Stimulated activated naive CD8-positive, alpha-beta T cell treated with anti-CD3 and anti-CD28 coated beads, Interleukin-15, Interleukin-2, amounts not matched to agents 100 ng/mL and 50 ng/mL, for 24 hours (primary cell): ENCODE measurements around the gene ADAM19.

Experiments
- H3K27ac Mint-ChIP-seq: one replicate; pipeline ENCODE4 v1.8.0; 2021; ENCODE audit warnings: mild to moderate bottlenecking, mixed read lengths
- H3K27me3 Mint-ChIP-seq: one replicate; pipeline ENCODE4 v1.8.0; 2021; ENCODE audit warnings: mixed read lengths
- H3K36me3 Mint-ChIP-seq: one replicate; pipeline ENCODE4 v1.8.0; 2021; ENCODE audit warnings: low read depth, mixed read lengths
- H3K4me1 Mint-ChIP-seq: one replicate; pipeline ENCODE4 v1.8.0; 2021; ENCODE audit warnings: low read depth, mixed read lengths
- H3K4me3 Mint-ChIP-seq: one replicate; pipeline ENCODE4 v1.8.0; 2021; ENCODE audit warnings: mild to moderate bottlenecking, mixed read lengths
- H3K9me3 Mint-ChIP-seq: one replicate; pipeline ENCODE4 v1.8.0; 2021; ENCODE audit warnings: mixed read lengths

The ADAM19 gene

GRCh38 chr5:157509093-157509492, 66.5 kb downstream of the ADAM19 start:
- Mint-ChIP-seq H3K36me3 (peaks cover 8% of the 10 kb centered on the region), H3K4me3 (no peak overlapping the region), H3K9me3 (no peaks in the 10 kb centered on the region), H3K4me1 (peaks cover 15% of the 10 kb centered on the region), H3K27me3 (no peaks in the 10 kb centered on the region), H3K27ac (no peak overlapping the region)

- Mint-ChIP-seq H3K4me3 (no peak overlapping the region), H3K4me1 (peaks cover 26% of the 10 kb centered on the region), H3K27ac (no peak overlapping the region), H3K27me3 (no peaks in the 10 kb centered on the region), H3K36me3 (peaks cover 8% of the 10 kb centered on the region), H3K9me3 (no peaks in the 10 kb centered on the region)
Observed at GRCh38 chr5:157506981-157507780, 68.4 kb downstream of the ADAM19 start.

- Mint-ChIP-seq H3K4me3 (no peak overlapping the region), H3K9me3 (no peaks in the 10 kb centered on the region), H3K36me3 (peaks cover 8% of the 10 kb centered on the region)
Observed at GRCh38 chr5:157506066-157506590, 69.4 kb downstream of the ADAM19 start.

GRCh38 chr5:157505496-157505895, 70.1 kb downstream of the ADAM19 start:
- Mint-ChIP-seq H3K36me3 (peaks cover 8% of the 10 kb centered on the region), H3K9me3 (no peaks in the 10 kb centered on the region), H3K27me3 (no peaks in the 10 kb centered on the region), H3K27ac (no peak overlapping the region), H3K4me3 (no peak overlapping the region), H3K4me1 (peaks cover 40% of the 10 kb centered on the region)

More at GRCh38 chr5:157506066-157506590, 69.4 kb downstream of the ADAM19 start:
- Mint-ChIP-seq H3K4me1 (peaks cover 35% of the 10 kb centered on the region), H3K27ac (no peak overlapping the region), H3K27me3 (no peaks in the 10 kb centered on the region)

GRCh38 chr5:157504053-157504452, 71.5 kb downstream of the ADAM19 start:
- Mint-ChIP-seq H3K27ac (no peak overlapping the region), H3K4me1 (peaks cover 38% of the 10 kb centered on the region), H3K27me3 (no peaks in the 10 kb centered on the region), H3K4me3 (no peak overlapping the region), H3K9me3 (no peaks in the 10 kb centered on the region), H3K36me3 (peaks cover 8% of the 10 kb centered on the region)

GRCh38 chr5:157502143-157502647, 73.4 kb downstream of the ADAM19 start:
- Mint-ChIP-seq H3K9me3 (no peaks in the 10 kb centered on the region), H3K4me3 (no peak overlapping the region), H3K27me3 (no peaks in the 10 kb centered on the region), H3K36me3 (peaks cover 8% of the 10 kb centered on the region), H3K4me1 (peaks cover 38% of the 10 kb centered on the region), H3K27ac (no peak overlapping the region)

GRCh38 chr5:157497875-157498611, 77.5 kb downstream of the ADAM19 start:
- Mint-ChIP-seq H3K27ac (no peak overlapping the region), H3K4me1 (peaks cover 30% of the 10 kb centered on the region), H3K9me3 (peaks cover 4% of the 10 kb centered on the region), H3K27me3 (no peaks in the 10 kb centered on the region), H3K4me3 (no peak overlapping the region), H3K36me3 (peaks cover 7% of the 10 kb centered on the region)

- H3K4me1 Mint-ChIP-seq = peaks cover 18% of the 10 kb centered on the region
- H3K9me3 Mint-ChIP-seq = peaks cover 4% of the 10 kb centered on the region
- H3K36me3 Mint-ChIP-seq = peaks cover 7% of the 10 kb centered on the region
- H3K27me3 Mint-ChIP-seq = no peaks in the 10 kb centered on the region
- H3K27ac Mint-ChIP-seq = no peak overlapping the region
- H3K4me3 Mint-ChIP-seq = no peak overlapping the region
Observed at GRCh38 chr5:157496864-157497263, 78.7 kb downstream of the ADAM19 start.

- Mint-ChIP-seq H3K36me3 (peaks cover 10% of the 10 kb centered on the region), H3K4me3 (no peak overlapping the region), H3K27me3 (no peaks in the 10 kb centered on the region), H3K9me3 (peaks cover 4% of the 10 kb centered on the region), H3K27ac (peak overlapping the region; percentile 46), H3K4me1 (peaks cover 8% of the 10 kb centered on the region)
Observed at GRCh38 chr5:157494178-157494832, 81.3 kb downstream of the ADAM19 start.

GRCh38 chr5:157492886-157493285, 82.7 kb downstream of the ADAM19 start:
- Mint-ChIP-seq H3K4me3 (no peak overlapping the region), H3K9me3 (peaks cover 4% of the 10 kb centered on the region), H3K36me3 (peaks cover 15% of the 10 kb centered on the region), H3K4me1 (peaks cover 10% of the 10 kb centered on the region), H3K27me3 (no peaks in the 10 kb centered on the region), H3K27ac (no peak overlapping the region)

GRCh38 chr5:157491471-157491995, 84.0 kb downstream of the ADAM19 start:
- peaks cover 23% of the 10 kb centered on the region for H3K4me1 Mint-ChIP-seq
- no peak overlapping the region for H3K4me3 Mint-ChIP-seq
- peaks cover 18% of the 10 kb centered on the region for H3K36me3 Mint-ChIP-seq
- peaks cover 4% of the 10 kb centered on the region for H3K9me3 Mint-ChIP-seq
- no peaks in the 10 kb centered on the region for H3K27me3 Mint-ChIP-seq
- H3K27ac Mint-ChIP-seq = no peak overlapping the region

- Mint-ChIP-seq H3K4me3 (no peak overlapping the region), H3K9me3 (no peaks in the 10 kb centered on the region), H3K27ac (peak overlapping the region; percentile 77), H3K36me3 (peaks cover 16% of the 10 kb centered on the region), H3K27me3 (no peaks in the 10 kb centered on the region), H3K4me1 (peaks cover 31% of the 10 kb centered on the region)
Observed at GRCh38 chr5:157487358-157487757, 88.2 kb downstream of the ADAM19 start.

- Mint-ChIP-seq H3K27me3 (no peaks in the 10 kb centered on the region), H3K4me1 (peaks cover 31% of the 10 kb centered on the region), H3K9me3 (no peaks in the 10 kb centered on the region), H3K4me3 (no peak overlapping the region), H3K27ac (peak overlapping the region; percentile 51), H3K36me3 (peaks cover 16% of the 10 kb centered on the region)
Observed at GRCh38 chr5:157486861-157487260, 88.7 kb downstream of the ADAM19 start.

- Mint-ChIP-seq H3K27me3 (no peaks in the 10 kb centered on the region), H3K36me3 (peaks cover 16% of the 10 kb centered on the region), H3K4me3 (no peak overlapping the region), H3K27ac (no peak overlapping the region), H3K4me1 (peaks cover 32% of the 10 kb centered on the region), H3K9me3 (no peaks in the 10 kb centered on the region)
Observed at GRCh38 chr5:157486221-157486681, 89.3 kb downstream of the ADAM19 start.
